VCaP (cell line): ENCODE measurements around the gene NOS1AP.

Experiments used
- H3K27ac ChIP-seq: fragments of 450-650 bp; 2 replicates; pipeline ENCODE4 v1.5.1; 2017
- TF ChIP-seq, protein P1 (sequence below): fragments of 450-650 bp; conservative IDR thresholded peaks from 2 replicates; pipeline ENCODE4 v1.5.1; 2017; ENCODE audit warnings: mild to moderate bottlenecking, moderate library complexity

Gene NOS1AP

DNA sequence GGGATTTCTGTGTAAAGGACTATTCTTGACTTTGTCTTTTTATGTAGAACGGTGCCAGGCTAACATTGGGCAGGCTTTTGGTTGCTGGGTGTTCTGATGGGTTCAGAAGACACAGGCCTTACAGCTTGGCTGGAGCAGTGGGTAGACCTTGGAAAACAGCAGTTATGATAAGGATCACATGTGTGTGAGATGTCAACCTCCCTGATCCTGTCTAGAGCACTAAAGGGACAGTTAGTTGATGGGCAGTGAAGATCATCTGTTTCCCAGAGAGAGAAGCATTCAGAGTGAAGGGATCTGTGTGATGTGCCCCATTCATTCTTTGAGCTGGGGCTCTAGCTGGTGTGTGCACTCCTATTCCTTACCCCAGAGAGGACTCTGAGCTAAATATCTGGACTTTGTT lies 88.0 kb downstream of the NOS1AP start:
- TF ChIP-seq, protein P1, sequence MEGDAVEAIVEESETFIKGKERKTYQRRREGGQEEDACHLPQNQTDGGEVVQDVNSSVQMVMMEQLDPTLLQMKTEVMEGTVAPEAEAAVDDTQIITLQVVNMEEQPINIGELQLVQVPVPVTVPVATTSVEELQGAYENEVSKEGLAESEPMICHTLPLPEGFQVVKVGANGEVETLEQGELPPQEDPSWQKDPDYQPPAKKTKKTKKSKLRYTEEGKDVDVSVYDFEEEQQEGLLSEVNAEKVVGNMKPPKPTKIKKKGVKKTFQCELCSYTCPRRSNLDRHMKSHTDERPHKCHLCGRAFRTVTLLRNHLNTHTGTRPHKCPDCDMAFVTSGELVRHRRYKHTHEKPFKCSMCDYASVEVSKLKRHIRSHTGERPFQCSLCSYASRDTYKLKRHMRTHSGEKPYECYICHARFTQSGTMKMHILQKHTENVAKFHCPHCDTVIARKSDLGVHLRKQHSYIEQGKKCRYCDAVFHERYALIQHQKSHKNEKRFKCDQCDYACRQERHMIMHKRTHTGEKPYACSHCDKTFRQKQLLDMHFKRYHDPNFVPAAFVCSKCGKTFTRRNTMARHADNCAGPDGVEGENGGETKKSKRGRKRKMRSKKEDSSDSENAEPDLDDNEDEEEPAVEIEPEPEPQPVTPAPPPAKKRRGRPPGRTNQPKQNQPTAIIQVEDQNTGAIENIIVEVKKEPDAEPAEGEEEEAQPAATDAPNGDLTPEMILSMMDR: no peak
- no peak overlapping the region for H3K27ac ChIP-seq

DNA sequence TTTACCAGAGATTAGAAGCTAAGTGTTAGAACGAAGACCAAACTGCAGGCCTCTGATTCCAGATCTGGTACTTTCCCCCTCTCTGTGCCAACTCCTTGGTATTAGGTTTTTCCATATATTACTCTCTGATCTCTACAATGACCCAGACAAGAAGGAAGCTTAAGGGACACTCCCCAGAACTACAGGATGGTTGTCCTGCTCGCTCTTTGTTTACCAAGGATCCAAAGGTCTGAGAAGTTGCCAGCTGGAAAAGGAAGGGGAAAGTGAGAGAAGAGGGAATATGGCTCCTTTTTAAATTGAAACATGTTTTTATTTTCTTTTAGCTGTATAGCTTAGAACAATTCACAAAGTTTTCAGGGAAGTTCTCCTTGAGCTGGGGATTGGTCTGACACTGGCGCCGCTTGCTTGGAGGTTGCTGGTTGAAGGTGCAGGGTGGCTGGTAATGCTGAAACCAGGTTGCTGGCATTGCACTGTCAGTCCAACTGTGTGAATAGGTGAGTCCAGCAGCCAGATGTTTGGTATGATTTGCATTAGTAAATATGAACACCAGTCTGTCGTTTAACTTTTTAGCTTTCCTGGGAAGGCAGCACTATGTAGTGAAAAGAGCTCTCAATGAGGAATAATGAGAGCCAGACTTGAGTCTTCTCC lies 89.3 kb downstream of the NOS1AP start:
- H3K27ac ChIP-seq: no peak overlapping the region
- TF ChIP-seq, protein P1: no peak

DNA sequence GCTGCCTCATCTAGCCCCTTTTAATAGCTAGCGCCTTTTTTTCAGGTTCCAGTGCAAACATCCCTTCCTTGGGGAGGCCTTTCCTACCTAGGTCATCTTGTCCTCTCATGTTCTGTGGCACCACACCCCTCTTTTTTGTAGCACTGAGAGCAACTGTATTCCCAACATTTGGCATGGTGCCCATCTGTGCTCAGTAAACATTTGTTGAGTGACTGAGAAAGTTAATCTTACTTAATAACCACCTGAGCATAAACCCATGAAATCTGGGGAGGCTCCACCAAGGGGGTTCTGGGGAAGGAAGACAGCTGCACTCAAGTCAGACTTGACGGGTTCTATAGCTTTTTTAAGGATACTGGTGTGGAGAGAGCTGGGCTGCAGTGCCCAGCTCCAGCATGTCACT lies 90.0 kb downstream of the NOS1AP start:
- no peak overlapping the region for H3K27ac ChIP-seq
- TF ChIP-seq, protein P1: no peak

DNA sequence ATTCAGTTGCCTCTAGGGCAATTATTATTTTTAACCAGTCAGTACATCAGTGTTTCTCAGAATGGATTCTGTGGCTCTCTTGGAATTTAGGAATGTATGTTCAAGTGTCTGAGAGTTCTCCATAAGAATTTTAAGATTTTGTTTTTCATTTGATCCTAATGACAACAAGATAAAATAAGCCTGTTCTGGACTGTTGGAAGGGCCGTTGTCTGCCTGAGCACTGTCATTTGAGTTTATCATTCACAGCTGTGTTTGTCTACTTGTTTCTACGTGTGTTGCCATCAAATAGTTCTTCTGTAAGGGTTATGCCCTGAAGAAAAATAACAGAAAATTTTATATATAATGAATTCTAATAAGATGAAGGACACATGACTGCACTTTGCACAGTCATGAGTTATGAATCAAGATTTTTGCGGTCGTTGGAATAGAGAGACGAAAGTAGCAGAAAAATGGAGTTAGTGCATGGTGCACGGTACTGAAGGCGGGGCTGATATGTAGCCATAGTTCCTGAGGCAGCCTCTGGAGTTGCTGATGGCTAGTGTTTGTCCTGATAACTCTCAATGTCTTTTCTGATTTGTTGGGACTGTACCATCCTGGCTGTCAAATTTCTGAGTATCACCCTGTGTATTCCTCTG lies 92.5 kb downstream of the NOS1AP start:
- H3K27ac ChIP-seq: no peak overlapping the region
- TF ChIP-seq, protein P1: no peak

DNA sequence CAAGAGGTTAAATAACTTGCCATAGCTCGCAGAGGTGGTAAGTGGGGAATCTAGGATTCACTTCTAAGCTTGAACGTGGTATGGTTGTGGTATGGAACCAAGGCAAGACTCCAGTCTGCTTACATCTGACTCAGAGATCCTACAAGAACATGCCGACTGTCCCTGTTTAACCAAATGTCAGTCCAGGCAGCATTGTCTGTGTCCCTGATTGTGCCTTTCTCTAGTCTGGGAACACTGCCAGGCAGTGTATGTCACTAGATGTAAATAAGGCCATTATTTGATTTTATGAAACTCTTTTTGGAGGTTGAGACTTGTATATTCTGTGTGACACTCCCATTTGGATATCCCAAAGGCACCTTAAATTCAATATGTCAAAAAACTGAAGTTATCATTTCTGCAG lies 96.0 kb downstream of the NOS1AP start:
- peak overlapping the region; percentile 71 for H3K27ac ChIP-seq
- TF ChIP-seq, protein P1: no peak

DNA sequence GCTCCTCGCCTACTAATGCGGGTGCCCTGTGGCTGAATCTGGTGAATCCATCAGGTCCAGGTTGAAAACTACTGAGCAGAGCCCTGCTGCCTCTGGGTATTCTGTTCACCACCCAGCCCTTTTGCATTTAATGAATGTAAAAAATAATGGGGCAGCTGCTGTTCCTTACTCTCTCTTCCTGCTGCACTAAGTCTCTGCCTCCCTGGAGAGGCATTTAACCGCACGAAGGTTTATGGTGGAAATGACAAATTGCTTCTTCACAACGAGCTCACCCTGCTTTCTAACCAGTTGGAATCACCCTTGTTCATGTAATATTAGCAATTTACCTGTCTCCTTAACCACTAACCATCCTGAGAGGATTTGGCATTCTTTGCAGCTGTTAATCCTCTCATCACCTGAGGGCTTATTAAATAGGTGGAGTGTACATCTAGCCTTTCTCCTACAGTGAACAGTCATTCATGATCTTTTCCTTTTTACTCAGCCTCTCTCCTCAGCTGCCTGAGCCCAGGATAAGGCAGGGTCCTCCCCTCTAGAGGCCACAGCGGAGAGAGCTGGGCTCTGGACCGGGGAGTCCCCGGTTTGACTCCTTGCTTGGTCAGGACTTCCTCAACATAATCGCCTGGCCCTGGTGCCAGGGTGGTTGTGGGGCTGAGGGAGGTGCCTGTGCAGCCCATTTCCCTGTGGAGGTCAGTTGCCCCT lies 97.6 kb downstream of the NOS1AP start:
- peak overlapping the region; percentile 71 for H3K27ac ChIP-seq
- TF ChIP-seq, protein P1: no peak

DNA sequence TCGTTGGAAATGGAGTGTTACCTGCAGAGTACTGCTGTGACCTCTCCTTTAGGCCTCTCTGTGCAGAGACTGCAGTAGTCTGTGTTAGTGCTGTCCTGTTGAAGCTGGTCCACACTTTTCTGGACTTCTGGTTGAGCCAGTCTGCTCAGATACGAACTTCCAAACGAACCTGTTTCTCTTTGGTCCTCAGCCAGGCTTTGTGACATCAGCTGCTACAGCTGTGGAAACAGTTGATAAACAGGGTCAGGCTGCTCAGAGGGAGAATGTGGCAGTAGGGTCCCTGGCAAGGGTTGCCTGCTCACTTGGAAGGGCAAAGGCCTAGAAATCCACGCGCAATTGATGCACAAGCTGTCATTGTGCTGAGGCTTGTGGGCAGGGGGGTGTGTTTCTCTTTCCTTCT lies 98.8 kb downstream of the NOS1AP start:
- peak overlapping the region; percentile 71 for H3K27ac ChIP-seq
- TF ChIP-seq, protein P1: no peak
